ENCODE measurements around the gene MYH7B.

Gene MYH7B

GRCh38 chr20:34953960-34954359 is 1.7 kb upstream of the MYH7B start:
- DNase-seq = no peak
- Mint-ChIP-seq H3K27me3 (no peaks in the 10 kb centered on the region), H3K36me3 (ENCODE audit: low read depth) (peaks cover 41% of the 10 kb centered on the region), H3K4me1 (ENCODE audit: low read depth) (peaks cover 29% of the 10 kb centered on the region), H3K9me3 (no peaks in the 10 kb centered on the region), H3K27ac (no peak overlapping the region), H3K4me3 (no peak overlapping the region)

GRCh38 chr20:34954904-34955230 is 801 bp upstream of the MYH7B start:
- Mint-ChIP-seq H3K27ac (peak overlapping the region; percentile 99), H3K9me3 (no peaks in the 10 kb centered on the region), H3K27me3 (no peaks in the 10 kb centered on the region), H3K36me3 (ENCODE audit: low read depth) (peaks cover 32% of the 10 kb centered on the region), H3K4me1 (ENCODE audit: low read depth) (peaks cover 29% of the 10 kb centered on the region), H3K4me3 (peak overlapping the region; percentile 98)
- no peak for DNase-seq

- Mint-ChIP-seq H3K27ac (peak overlapping the region; percentile 99), H3K27me3 (no peaks in the 10 kb centered on the region), H3K36me3 (ENCODE audit: low read depth) (peaks cover 23% of the 10 kb centered on the region), H3K4me3 (peak overlapping the region; percentile 98), H3K9me3 (no peaks in the 10 kb centered on the region), H3K4me1 (ENCODE audit: low read depth) (peaks cover 35% of the 10 kb centered on the region)
- DNase-seq = no peak
Observed at GRCh38 chr20:34956041-34956458, 382 bp downstream of the MYH7B start.

GRCh38 chr20:34956751-34957472 is 1.2 kb downstream of the MYH7B start:
- no peak for DNase-seq
- H3K27ac Mint-ChIP-seq = peak overlapping the region; percentile 99
- no peaks in the 10 kb centered on the region for H3K27me3 Mint-ChIP-seq

GRCh38 chr20:34964486-34964885 is 8.8 kb downstream of the MYH7B start:
- Mint-ChIP-seq H3K27ac (no peak overlapping the region), H3K4me3 (no peak overlapping the region), H3K9me3 (no peaks in the 10 kb centered on the region), H3K36me3 (ENCODE audit: low read depth) (no peaks in the 10 kb centered on the region), H3K4me1 (ENCODE audit: low read depth) (peaks cover 6% of the 10 kb centered on the region), H3K27me3 (no peaks in the 10 kb centered on the region)
- no peak for DNase-seq

More at GRCh38 chr20:34956751-34957472, 1.2 kb downstream of the MYH7B start:
- Mint-ChIP-seq H3K4me3 (peak overlapping the region; percentile 98), H3K9me3 (no peaks in the 10 kb centered on the region), H3K36me3 (ENCODE audit: low read depth) (peaks cover 19% of the 10 kb centered on the region), H3K4me1 (ENCODE audit: low read depth) (peaks cover 35% of the 10 kb centered on the region)

GRCh38 chr20:34965051-34965450 is 9.4 kb downstream of the MYH7B start:
- H3K36me3 Mint-ChIP-seq (ENCODE audit: low read depth) = no peaks in the 10 kb centered on the region
- peaks cover 6% of the 10 kb centered on the region for H3K4me1 Mint-ChIP-seq (ENCODE audit: low read depth)
- no peak overlapping the region for H3K4me3 Mint-ChIP-seq
- no peak for DNase-seq
- no peaks in the 10 kb centered on the region for H3K27me3 Mint-ChIP-seq
- no peaks in the 10 kb centered on the region for H3K9me3 Mint-ChIP-seq
- no peak overlapping the region for H3K27ac Mint-ChIP-seq

- Mint-ChIP-seq H3K9me3 (no peaks in the 10 kb centered on the region), H3K4me1 (ENCODE audit: low read depth) (no peaks in the 10 kb centered on the region), H3K27me3 (no peaks in the 10 kb centered on the region), H3K36me3 (ENCODE audit: low read depth) (no peaks in the 10 kb centered on the region), H3K27ac (no peak overlapping the region), H3K4me3 (no peak overlapping the region)
- no peak for DNase-seq
Observed at GRCh38 chr20:34967421-34967820, 11.8 kb downstream of the MYH7B start.

GRCh38 chr20:34968042-34968775 is 12.5 kb downstream of the MYH7B start:
- H3K9me3 Mint-ChIP-seq = no peaks in the 10 kb centered on the region
- no peak for DNase-seq
- no peaks in the 10 kb centered on the region for H3K36me3 Mint-ChIP-seq (ENCODE audit: low read depth)
- H3K27me3 Mint-ChIP-seq = no peaks in the 10 kb centered on the region
- H3K4me1 Mint-ChIP-seq (ENCODE audit: low read depth) = no peaks in the 10 kb centered on the region
- H3K4me3 Mint-ChIP-seq = no peak overlapping the region
- no peak overlapping the region for H3K27ac Mint-ChIP-seq

GRCh38 chr20:34970193-34970840 is 14.6 kb downstream of the MYH7B start:
- no peak for DNase-seq
- H3K9me3 Mint-ChIP-seq = no peaks in the 10 kb centered on the region
- no peaks in the 10 kb centered on the region for H3K27me3 Mint-ChIP-seq
- no peak overlapping the region for H3K27ac Mint-ChIP-seq
- no peaks in the 10 kb centered on the region for H3K36me3 Mint-ChIP-seq (ENCODE audit: low read depth)
- no peak overlapping the region for H3K4me3 Mint-ChIP-seq
- no peaks in the 10 kb centered on the region for H3K4me1 Mint-ChIP-seq (ENCODE audit: low read depth)

GRCh38 chr20:34970846-34971560 is 15.3 kb downstream of the MYH7B start:
- no peaks in the 10 kb centered on the region for H3K36me3 Mint-ChIP-seq (ENCODE audit: low read depth)
- H3K4me3 Mint-ChIP-seq = no peak overlapping the region
- no peak for DNase-seq
- no peaks in the 10 kb centered on the region for H3K27me3 Mint-ChIP-seq
- H3K9me3 Mint-ChIP-seq = no peaks in the 10 kb centered on the region
- H3K4me1 Mint-ChIP-seq (ENCODE audit: low read depth) = no peaks in the 10 kb centered on the region
- no peak overlapping the region for H3K27ac Mint-ChIP-seq

GRCh38 chr20:34971561-34972235 is 16.0 kb downstream of the MYH7B start:
- DNase-seq = no peak
- Mint-ChIP-seq H3K4me1 (ENCODE audit: low read depth) (no peaks in the 10 kb centered on the region), H3K36me3 (ENCODE audit: low read depth) (no peaks in the 10 kb centered on the region), H3K27me3 (no peaks in the 10 kb centered on the region), H3K4me3 (no peak overlapping the region), H3K27ac (no peak overlapping the region), H3K9me3 (no peaks in the 10 kb centered on the region)

GRCh38 chr20:34974246-34974645 is 18.6 kb downstream of the MYH7B start:
- Mint-ChIP-seq H3K4me1 (ENCODE audit: low read depth) (no peaks in the 10 kb centered on the region), H3K36me3 (ENCODE audit: low read depth) (no peaks in the 10 kb centered on the region), H3K27ac (no peak overlapping the region), H3K4me3 (no peak overlapping the region), H3K9me3 (no peaks in the 10 kb centered on the region), H3K27me3 (no peaks in the 10 kb centered on the region)
- no peak for DNase-seq

- Mint-ChIP-seq H3K27me3 (peaks cover 4% of the 10 kb centered on the region), H3K9me3 (no peaks in the 10 kb centered on the region), H3K4me3 (no peak overlapping the region), H3K36me3 (ENCODE audit: low read depth) (no peaks in the 10 kb centered on the region), H3K4me1 (ENCODE audit: low read depth) (no peaks in the 10 kb centered on the region), H3K27ac (no peak overlapping the region)
- no peak for DNase-seq
Observed at GRCh38 chr20:34976286-34976685, 20.6 kb downstream of the MYH7B start.

All from activated T-cell treated with anti-CD3 and anti-CD28 coated beads, Interleukin-2, amount 50 U/mL, for 24 hours (primary cell).